GM10266 (cell line): ENCODE data around the gene POTEF.
A peak's percentile ranks its signal among the peaks of the same experiment; 100 is the strongest.
"Not testable (repeated sequence)": the region's sequence is repeated elsewhere in the genome, so short reads cannot be mapped to it uniquely, and the experiment has no call there.

Experiments used
- DNase-seq: peaks from one replicate; pipeline ENCODE4 v3.0.0; 2012; ENCODE audit errors: extremely low spot score
- CTCF ChIP-seq: IDR thresholded peaks from 2 replicates; pipeline ENCODE4 v1.5.1; 2012; ENCODE audit warnings: mild to moderate bottlenecking, low read depth; ENCODE audit not compliant: control insufficient read depth, insufficient read depth; ENCODE audit errors: missing control alignments

Gene POTEF

GRCh38 chr2:130158631-130159030, 29.6 kb upstream of the POTEF start:
- TF ChIP-seq CTCF: no peak
- DNase-seq: no peak

- TF ChIP-seq CTCF: peak; percentile 44
- peak; percentile 62 for DNase-seq
Observed at GRCh38 chr2:130157825-130158514, 28.9 kb upstream of the POTEF start.

GRCh38 chr2:130157354-130157753, 28.3 kb upstream of the POTEF start:
- not testable (repeated sequence) for DNase-seq

- DNase-seq: no peak
- TF ChIP-seq CTCF: no peak
Observed at GRCh38 chr2:130156624-130157004, 27.6 kb upstream of the POTEF start.

- TF ChIP-seq CTCF: peak; percentile 68
- DNase-seq: peak; percentile 54
Observed at GRCh38 chr2:130155956-130156623, 27.1 kb upstream of the POTEF start.

GRCh38 chr2:130154773-130155765, 26.0 kb upstream of the POTEF start:
- DNase-seq: no peak
- no peak for TF ChIP-seq CTCF

GRCh38 chr2:130154423-130154770, 25.4 kb upstream of the POTEF start:
- DNase-seq: not testable (repeated sequence)

- DNase-seq: not testable (repeated sequence)
Observed at GRCh38 chr2:130153721-130154422, 24.9 kb upstream of the POTEF start.
